Activated CD4-positive, alpha-beta T cell treated with anti-CD3 and anti-CD28 coated beads, Interleukin-2, amount 10 ng/mL, durations not matched to agents 7 days and 5 days (primary cell): Measurements from ENCODE around the gene RHEX. TPM values are rescaled to one million over a fixed set of nuclear protein-coding genes. Genes with fewer than 3 reads are reported as not detected.
A peak's percentile ranks its signal among the peaks of the same experiment; 100 is the strongest.
"Not testable (repeated sequence)": the region's sequence is repeated elsewhere in the genome, so short reads cannot be mapped to it uniquely, and the experiment has no call there.

Experiments used
- CTCF ChIA-PET: fragments of 350-600 bp; sonication (Branson Sonifier 250); formaldehyde crosslinking; loops from one replicate; lab custom pipeline; 2021; ENCODE audit warnings: antibody characterized with exemption; lab: Charles Lee
- POLR2A ChIA-PET: fragments of 350-600 bp; sonication (Branson Sonifier 250); formaldehyde crosslinking; loops from one replicate; lab custom pipeline; 2021; ENCODE audit warnings: antibody characterized with exemption; lab: Charles Lee
- DNase-seq: peaks from one replicate; pipeline ENCODE4 v3.0.0-alpha.2; 2020
- H3K27ac Mint-ChIP-seq: one replicate; pipeline ENCODE4 v1.8.0; 2021; ENCODE audit warnings: mild to moderate bottlenecking, moderate library complexity, mixed read lengths
- H3K27me3 Mint-ChIP-seq: one replicate; pipeline ENCODE4 v1.8.0; 2021; ENCODE audit warnings: mixed read lengths
- H3K36me3 Mint-ChIP-seq: one replicate; pipeline ENCODE4 v1.8.0; 2021; ENCODE audit warnings: low read depth, mixed read lengths
- H3K4me1 Mint-ChIP-seq: one replicate; pipeline ENCODE4 v1.8.0; 2021; ENCODE audit warnings: mixed read lengths
- H3K4me3 Mint-ChIP-seq: one replicate; pipeline ENCODE4 v1.8.0; 2021; ENCODE audit warnings: mild to moderate bottlenecking, moderate library complexity, mixed read lengths
- H3K9me3 Mint-ChIP-seq: one replicate; pipeline ENCODE4 v1.8.0; 2021; ENCODE audit warnings: mixed read lengths
- total RNA-seq, 2 experiments: library from RNA; stranded (reverse); gene quantifications; one replicate each; pipeline ENCODE4 v1.2.3, GENCODE V29; 2021

The RHEX gene
- total RNA-seq, 2 experiments from 2014 or later: not detected

DNA sequence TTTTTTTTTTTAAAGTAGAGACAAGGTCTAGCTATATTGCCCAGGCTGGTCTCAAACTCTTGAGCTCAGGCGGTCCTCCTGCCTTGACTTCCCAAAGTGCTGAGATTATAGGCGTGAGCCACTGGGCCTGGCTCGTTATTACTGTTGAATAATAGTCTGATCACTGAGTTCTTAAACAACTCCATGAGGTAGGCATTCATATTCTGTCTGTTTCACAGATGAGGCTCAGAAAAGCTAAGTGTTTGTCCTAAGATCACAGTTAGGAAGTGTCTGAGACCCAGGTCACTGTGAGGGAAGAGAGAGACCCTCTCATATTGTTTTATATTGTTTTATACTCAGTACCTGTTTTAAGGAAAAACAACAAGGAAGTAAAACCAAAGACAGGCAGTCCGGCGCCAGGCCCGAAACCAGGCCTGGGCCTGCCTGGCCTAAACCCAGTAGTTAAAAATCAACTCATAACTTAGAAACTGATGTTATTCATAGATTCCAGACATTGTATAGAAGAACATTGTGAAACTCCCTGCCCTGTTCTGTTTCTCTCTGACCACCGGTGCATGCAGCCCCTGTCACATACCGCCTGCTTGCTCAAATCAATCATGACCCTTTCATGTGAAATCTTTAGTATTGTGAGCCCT, 625 bp upstream of the RHEX start:
- POLR2A ChIA-PET, H3K27me3 Mint-ChIP-seq, DNase-seq, H3K9me3 Mint-ChIP-seq, H3K4me3 Mint-ChIP-seq, H3K36me3 Mint-ChIP-seq: not testable (repeated sequence)
- H3K4me1 Mint-ChIP-seq: peaks cover 43% of the 10 kb centered on the region
- CTCF ChIA-PET: interaction anchor here (0.6 to 1.2 kb wide), 2 partner anchors 45 to 67 kb away, joined by 3 to 4 read pairs; no protein-coding TSS in a partner anchor
- peak overlapping the region; percentile 54 for H3K27ac Mint-ChIP-seq

DNA sequence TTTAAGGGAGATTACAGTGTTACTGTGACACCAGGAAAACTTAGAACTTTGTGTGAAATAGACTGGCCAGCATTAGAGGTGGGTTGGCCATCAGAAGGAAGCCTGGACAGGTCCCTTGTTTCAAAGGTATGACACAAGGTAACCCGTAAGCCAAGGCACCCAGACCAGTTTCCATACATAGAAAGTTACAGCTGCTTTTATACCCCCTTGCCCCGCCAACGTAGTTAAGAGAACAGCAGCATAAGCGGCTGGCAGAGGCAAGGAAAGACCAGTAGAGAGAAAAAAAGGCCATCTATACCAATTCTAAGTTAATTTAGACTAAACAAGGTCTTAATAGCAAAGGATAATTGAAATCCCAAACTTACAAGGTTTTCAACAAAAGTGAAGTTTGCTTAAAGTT, 643 bp downstream of the RHEX start:
- H3K4me1 Mint-ChIP-seq: peaks cover 43% of the 10 kb centered on the region

DNA sequence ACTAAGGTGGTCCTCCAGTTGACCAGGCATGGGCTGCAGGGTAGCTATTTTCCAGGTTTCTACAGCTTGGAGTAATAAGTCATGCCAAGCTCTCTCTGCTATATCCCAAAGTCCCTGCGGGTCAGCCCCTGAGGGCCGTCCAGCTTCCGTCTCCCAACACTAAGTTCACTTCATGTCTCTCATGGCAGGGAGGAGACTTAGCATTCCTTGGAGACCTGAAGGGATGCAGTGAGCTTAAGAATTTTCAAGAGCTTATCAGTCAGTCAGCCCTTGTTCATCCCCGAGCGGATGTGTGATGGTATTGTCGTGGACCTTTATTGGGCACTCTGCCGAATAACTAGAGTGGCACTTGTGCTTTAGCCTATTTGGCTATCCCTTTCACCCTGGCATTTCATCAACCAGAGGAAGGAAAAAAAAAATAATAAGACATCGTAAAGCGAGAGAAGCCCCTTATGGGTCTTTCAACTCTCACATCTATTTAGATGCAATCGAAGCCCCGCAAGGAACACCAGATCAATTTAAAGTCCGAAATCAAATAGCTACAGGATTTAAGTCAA, 2.2 kb downstream of the RHEX start:
- DNase-seq, H3K27me3 Mint-ChIP-seq, H3K9me3 Mint-ChIP-seq, H3K36me3 Mint-ChIP-seq, H3K27ac Mint-ChIP-seq, H3K4me3 Mint-ChIP-seq, POLR2A ChIA-PET: not testable (repeated sequence)
- CTCF ChIA-PET: interaction anchor here (0.9 to 1.4 kb wide), 3 partner anchors 10 to 78 kb away, joined by 3 to 4 read pairs (median 3); no protein-coding TSS in a partner anchor
- peaks cover 39% of the 10 kb centered on the region for H3K4me1 Mint-ChIP-seq

More for the DNA sequence above, 643 bp downstream of the RHEX start:
- H3K36me3 Mint-ChIP-seq, H3K27me3 Mint-ChIP-seq, H3K4me3 Mint-ChIP-seq, POLR2A ChIA-PET, DNase-seq, H3K9me3 Mint-ChIP-seq, CTCF ChIA-PET: not testable (repeated sequence)
- peak overlapping the region; percentile 54 for H3K27ac Mint-ChIP-seq

DNA sequence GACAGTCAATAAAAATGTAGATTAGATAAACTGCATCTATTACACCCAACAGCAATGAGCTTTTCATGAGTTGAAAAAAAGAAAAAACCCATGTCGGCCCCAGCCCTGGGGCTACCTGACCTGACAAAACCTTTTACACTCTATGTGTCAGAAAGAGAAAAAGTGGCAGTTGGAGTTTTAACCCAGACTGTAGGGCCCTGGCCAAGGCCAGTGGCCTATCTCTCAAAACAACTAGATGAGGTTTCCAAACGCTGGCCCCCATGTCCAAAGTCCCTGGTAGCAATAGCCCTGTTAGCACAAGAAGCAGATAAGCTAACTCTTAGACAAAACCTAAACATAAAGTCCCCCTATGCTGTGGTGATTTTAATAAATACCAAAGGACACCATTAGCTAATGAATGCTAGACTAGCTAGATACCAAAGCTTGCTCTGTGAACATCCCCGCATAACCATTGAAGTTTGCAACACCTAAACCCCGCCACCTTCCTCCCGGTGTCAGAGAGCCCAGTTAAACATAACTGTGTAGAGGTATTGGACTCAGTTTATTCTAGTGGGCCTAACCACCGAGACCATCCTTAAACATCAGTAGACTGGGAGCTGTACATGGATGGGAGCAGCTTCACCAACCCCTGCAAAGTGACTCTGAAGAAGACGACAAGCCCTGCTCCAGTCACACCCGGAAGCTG, 2.8 kb downstream of the RHEX start:
- CTCF ChIA-PET: interaction anchor here (0.9 to 1.4 kb wide), 3 partner anchors 11 to 78 kb away, joined by 3 to 4 read pairs (median 3); no protein-coding TSS in a partner anchor
- H3K4me3 Mint-ChIP-seq, H3K27me3 Mint-ChIP-seq, DNase-seq, H3K36me3 Mint-ChIP-seq, H3K9me3 Mint-ChIP-seq, H3K27ac Mint-ChIP-seq, POLR2A ChIA-PET: not testable (repeated sequence)
- peaks cover 33% of the 10 kb centered on the region for H3K4me1 Mint-ChIP-seq

DNA sequence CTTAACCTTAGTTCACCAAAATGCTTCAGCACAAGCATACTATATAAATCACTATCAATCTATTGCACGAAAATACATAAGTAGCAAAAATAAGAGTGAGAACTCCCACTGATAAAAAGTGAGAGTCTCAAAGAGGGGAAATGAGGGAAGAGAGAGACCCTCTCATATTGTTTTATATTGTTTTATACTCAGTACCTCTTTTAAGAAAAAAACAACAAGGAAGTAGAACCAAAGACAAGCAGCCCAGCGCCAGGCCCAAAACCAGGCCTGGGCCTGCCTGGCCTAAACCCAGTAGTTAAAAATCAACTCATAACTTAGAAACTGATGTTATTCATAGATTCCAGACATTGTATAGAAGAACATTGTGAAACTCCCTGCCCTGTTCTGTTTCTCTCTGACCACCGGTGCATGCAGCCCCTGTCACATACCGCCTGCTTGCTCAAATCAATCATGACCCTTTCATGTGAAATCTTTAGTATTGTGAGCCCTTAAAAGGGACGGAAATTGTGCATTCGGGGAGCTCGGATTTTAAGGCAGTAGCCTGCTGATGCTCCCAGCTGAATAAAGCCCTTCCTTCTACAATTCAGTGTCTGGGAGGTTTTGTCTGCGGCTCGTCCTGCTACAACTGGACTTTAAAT, 5.4 kb downstream of the RHEX start:
- H3K27me3 Mint-ChIP-seq: peaks cover 11% of the 10 kb centered on the region
- H3K4me3 Mint-ChIP-seq, POLR2A ChIA-PET, H3K4me1 Mint-ChIP-seq, H3K27ac Mint-ChIP-seq, DNase-seq, CTCF ChIA-PET, H3K9me3 Mint-ChIP-seq, H3K36me3 Mint-ChIP-seq: not testable (repeated sequence)

DNA sequence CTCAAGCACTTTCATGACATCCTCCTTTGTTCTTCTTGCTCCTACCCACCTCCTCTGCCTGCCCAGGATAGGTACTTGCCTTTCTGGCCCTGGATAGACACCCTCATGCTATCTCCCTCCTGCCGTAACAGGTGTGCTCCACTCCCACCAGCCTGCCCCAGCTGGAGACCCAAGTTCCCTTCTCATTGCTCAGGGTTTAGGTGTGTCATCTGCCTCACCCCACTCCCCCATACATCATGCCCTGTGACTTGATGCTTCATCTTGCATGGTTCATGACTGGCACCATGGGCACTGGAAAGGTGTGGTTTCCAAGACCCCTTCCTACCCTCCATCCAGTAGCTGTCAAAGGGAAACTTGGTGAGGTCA, 5.9 kb downstream of the RHEX start:
- POLR2A ChIA-PET: no interaction called here
- no peak overlapping the region for H3K27ac Mint-ChIP-seq

DNA sequence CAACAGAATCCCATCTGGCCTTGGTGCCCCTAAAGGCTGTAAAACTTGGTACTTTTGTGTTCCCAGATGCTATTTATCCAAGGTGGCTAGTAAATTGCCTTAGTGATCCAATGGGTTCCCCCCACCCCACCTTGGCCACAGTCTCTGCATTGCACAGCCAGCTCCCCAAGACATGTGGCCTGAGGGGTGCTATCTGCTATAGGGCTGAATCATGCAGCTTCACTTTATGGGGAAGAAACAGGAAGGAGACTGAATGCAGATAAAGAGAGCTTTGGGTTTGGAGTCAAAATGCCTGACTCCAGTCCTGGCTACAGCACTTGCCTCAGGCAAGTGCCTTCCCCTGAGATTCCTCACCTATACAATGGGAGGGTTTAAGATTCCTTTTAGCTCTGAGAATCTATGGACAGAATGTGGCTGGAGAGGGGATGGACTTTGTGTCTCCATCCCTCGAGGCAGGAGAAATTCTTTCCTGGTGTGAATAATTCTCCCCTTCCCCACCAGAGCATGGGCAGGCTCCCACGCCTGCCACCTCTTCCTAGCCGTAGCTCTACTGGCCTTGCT, 6.5 kb downstream of the RHEX start:
- ChIA-PET CTCF (no interaction called here), POLR2A (no interaction called here)
- DNase-seq: no peak
- Mint-ChIP-seq H3K4me3 (no peak overlapping the region), H3K27me3 (peaks cover 11% of the 10 kb centered on the region), H3K9me3 (peaks cover 4% of the 10 kb centered on the region), H3K4me1 (no peaks in the 10 kb centered on the region), H3K36me3 (peaks cover 1% of the 10 kb centered on the region), H3K27ac (no peak overlapping the region)

More for the DNA sequence above, 5.9 kb downstream of the RHEX start:
- H3K27me3 Mint-ChIP-seq: peaks cover 11% of the 10 kb centered on the region
- peaks cover 1% of the 10 kb centered on the region for H3K4me1 Mint-ChIP-seq
- DNase-seq: no peak
- peaks cover 4% of the 10 kb centered on the region for H3K9me3 Mint-ChIP-seq
- no peak overlapping the region for H3K4me3 Mint-ChIP-seq
- CTCF ChIA-PET: no interaction called here
- peaks cover 1% of the 10 kb centered on the region for H3K36me3 Mint-ChIP-seq

DNA sequence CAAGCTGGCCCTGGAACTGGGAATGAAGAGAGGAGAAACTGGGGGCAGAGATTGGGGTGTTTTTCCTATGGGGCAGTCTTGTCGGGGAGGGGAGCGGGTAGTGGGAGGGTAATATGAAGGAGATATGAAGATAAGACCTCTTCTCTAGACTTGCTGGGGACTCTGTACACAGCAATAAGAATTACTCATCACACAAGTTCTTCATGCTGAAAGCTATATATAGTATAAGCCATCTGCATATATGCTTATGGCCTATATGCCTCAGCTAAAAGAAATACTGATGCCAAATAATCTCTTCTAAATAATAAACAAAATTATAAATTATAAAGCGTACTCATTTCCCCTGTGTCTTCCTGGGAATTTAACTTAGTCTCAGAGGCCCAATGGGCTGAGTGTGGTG, 7.9 kb downstream of the RHEX start:
- no peak overlapping the region for H3K27ac Mint-ChIP-seq
- no peak overlapping the region for H3K4me3 Mint-ChIP-seq
- H3K36me3 Mint-ChIP-seq: peaks cover 1% of the 10 kb centered on the region
- no peak for DNase-seq
- ChIA-PET POLR2A (no interaction called here), CTCF (no interaction called here)
- H3K4me1 Mint-ChIP-seq: peaks cover 3% of the 10 kb centered on the region
- peaks cover 10% of the 10 kb centered on the region for H3K27me3 Mint-ChIP-seq
- peaks cover 4% of the 10 kb centered on the region for H3K9me3 Mint-ChIP-seq

DNA sequence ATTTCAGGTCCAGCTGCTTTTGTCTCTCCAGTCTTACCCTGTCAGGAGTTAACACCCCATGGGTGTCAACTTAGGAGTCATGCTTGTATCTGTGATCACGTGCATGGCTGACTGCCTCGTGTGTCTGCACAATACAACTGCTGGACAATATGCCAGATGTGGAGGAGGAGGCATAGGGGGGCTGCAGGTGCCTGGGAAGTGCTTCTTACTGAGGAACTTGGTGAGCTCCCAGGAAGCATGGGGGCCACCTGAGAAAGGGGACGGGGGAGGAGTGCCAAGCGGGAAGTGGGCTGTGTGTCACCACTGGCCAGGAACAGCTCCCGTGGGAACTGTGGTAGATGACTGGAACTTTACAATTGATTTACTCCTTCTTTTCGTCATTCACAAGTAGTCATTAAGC, 9.5 kb downstream of the RHEX start:
- no peak for DNase-seq
- H3K27ac Mint-ChIP-seq: no peak overlapping the region
- peaks cover 1% of the 10 kb centered on the region for H3K36me3 Mint-ChIP-seq
- H3K4me1 Mint-ChIP-seq: peaks cover 14% of the 10 kb centered on the region
- POLR2A ChIA-PET: no interaction called here
- CTCF ChIA-PET: no interaction called here
- peaks cover 11% of the 10 kb centered on the region for H3K27me3 Mint-ChIP-seq
- H3K4me3 Mint-ChIP-seq: no peak overlapping the region
- peaks cover 4% of the 10 kb centered on the region for H3K9me3 Mint-ChIP-seq

DNA sequence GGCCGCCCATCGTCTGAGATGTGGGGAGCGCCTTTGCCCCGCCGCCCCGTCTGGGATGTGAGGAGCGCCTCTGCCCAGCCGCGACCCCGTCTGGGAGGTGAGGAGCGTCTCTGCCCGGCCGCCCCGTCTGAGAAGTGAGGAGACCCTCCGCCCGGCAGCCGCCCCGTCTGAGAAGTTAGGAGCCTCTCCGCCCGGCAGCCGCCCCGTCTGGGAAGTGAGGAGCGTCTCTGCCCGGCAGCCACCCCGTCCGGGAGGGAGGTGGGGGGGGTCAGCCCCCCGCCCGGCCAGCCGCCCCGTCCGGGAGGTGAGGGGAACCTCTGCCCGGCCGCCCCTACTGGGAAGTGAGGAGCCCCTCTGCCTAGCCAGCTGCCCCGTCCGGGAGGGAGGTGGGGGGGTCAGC, 11.0 kb downstream of the RHEX start:
- H3K9me3 Mint-ChIP-seq, H3K36me3 Mint-ChIP-seq: not testable (repeated sequence)

DNA sequence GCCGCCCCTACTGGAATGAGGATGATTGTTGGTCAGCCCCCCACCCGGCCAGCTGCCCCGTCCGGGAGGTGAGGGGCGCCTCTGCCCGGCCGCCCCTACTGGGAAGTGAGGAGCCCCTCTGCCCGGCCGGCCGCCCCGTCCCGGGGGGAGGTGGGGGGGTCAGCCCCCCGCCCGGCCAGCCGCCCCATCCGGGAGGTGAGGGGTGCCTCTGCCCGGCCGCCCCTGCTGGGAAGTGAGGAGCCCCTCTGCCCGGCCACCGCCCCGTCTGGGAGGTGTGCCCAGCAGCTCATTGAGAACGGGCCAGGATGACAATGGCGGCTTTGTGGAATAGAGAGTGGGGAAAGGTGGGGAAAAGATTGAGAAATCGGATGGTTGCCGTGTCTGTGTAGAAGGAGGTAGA, 11.5 kb downstream of the RHEX start:
- Mint-ChIP-seq H3K4me1 (peaks cover 26% of the 10 kb centered on the region), H3K27me3 (peaks cover 32% of the 10 kb centered on the region)
- CTCF ChIA-PET, H3K36me3 Mint-ChIP-seq, H3K4me3 Mint-ChIP-seq, DNase-seq, POLR2A ChIA-PET, H3K9me3 Mint-ChIP-seq, H3K27ac Mint-ChIP-seq: not testable (repeated sequence)

More for the DNA sequence above, 11.0 kb downstream of the RHEX start:
- POLR2A ChIA-PET, DNase-seq, H3K27ac Mint-ChIP-seq, H3K4me3 Mint-ChIP-seq, CTCF ChIA-PET: not testable (repeated sequence)
- Mint-ChIP-seq H3K27me3 (peaks cover 27% of the 10 kb centered on the region), H3K4me1 (peaks cover 26% of the 10 kb centered on the region)

DNA sequence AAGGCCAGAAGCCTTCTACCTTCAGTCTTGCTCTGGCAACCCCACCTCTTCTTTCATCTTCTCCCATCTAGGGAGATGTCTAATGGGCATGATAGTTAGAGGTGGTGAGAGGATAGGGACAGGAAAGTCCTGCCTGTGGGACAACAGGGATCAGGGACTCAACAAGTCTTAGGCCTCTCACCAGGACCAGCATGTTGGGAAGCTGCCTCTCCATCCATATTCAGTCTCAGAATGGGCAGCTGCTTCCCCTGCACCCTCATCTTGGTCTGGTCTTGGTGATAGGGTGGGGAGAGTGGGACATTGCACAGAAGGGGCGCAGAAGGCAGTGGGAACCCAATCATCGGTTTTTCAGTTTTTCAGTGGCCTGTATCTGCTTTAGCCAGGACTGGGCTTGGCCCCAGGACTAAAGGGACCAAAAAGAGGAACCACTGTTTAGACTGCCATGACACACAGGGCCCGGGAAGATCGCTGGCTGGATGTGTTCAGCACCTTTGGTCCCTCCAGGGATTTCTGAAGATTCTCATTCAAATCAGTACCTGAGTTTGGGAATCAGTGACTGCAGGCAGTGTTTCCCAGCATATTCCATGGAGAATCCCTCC, 12.7 kb downstream of the RHEX start:
- no peak overlapping the region for H3K4me3 Mint-ChIP-seq
- H3K4me1 Mint-ChIP-seq: peaks cover 26% of the 10 kb centered on the region
- peaks cover 1% of the 10 kb centered on the region for H3K36me3 Mint-ChIP-seq
- ChIA-PET CTCF (no interaction called here), POLR2A (no interaction called here)
- peaks cover 4% of the 10 kb centered on the region for H3K9me3 Mint-ChIP-seq
- H3K27me3 Mint-ChIP-seq: peaks cover 36% of the 10 kb centered on the region
- DNase-seq: no peak
- H3K27ac Mint-ChIP-seq: no peak overlapping the region
